ENCODE measurements around the gene CHRM4. TPM values are rescaled to one million over a fixed set of nuclear protein-coding genes. Genes with fewer than 3 reads are reported as not detected.

Gene CHRM4
- total and polyA plus RNA-seq, 2 of the 13 experiments (the other 11 are each of a cell fraction or from before 2014, with no cell fraction given): 0.13 to 0.21 TPM

GRCh38 chr11:46364791-46365190 lies 26.8 kb downstream of the CHRM4 start:
- no peak for FAIRE-seq
- no peak for ATAC-seq
- H3K9me3 ChIP-seq (ENCODE audit: low read length): no peaks in the 10 kb centered on the region
- no peak overlapping the region for H3K9ac ChIP-seq (ENCODE audit: insufficient read depth, low read depth, low read length)
- no peak for DNase-seq (ENCODE audit: low spot score)
- no TSS peak for BruUV-seq (replicated peaks)
- no peak overlapping the region for H3K4me3 ChIP-seq (replicated peaks in 1 of 3; ENCODE audit: insufficient read depth in 1 of 3, low read depth in 2 of 3, low read length in 3 of 3)
- no peak overlapping the region for H3K27ac ChIP-seq (ENCODE audit: extremely low read length, insufficient read depth, low read length)
- peaks cover 18% of the 10 kb centered on the region for H3K4me1 ChIP-seq (ENCODE audit: insufficient read depth, low read length)
- intact Hi-C loops (cut with micrococcal nuclease; ENCODE audit: unreplicated experiment): no loop called here
- no peaks in the 10 kb centered on the region for H3K27me3 ChIP-seq (ENCODE audit: control insufficient read depth in 1 of 2, insufficient read depth in 2 of 2, low read length in 2 of 2)
- H3K36me3 ChIP-seq (replicated peaks in 1 of 2; ENCODE audit: control insufficient read depth in 1 of 2, insufficient read depth in 2 of 2, low read length in 2 of 2): peaks cover 0 to 10% of the 10 kb centered on the region in 2 experiments; a peak in 2 of 5 replicates
- H3K4me2 ChIP-seq (ENCODE audit: low read depth, low read length): no peak overlapping the region
- ChIA-PET POLR2A (interaction anchor here (0.8 kb wide), 1 partner anchor 14 kb away, joined by 3 read pairs; no protein-coding TSS in a partner anchor), CTCF (ENCODE audit: low intra/inter-chr PET ratio, low total read pairs) (no interaction called here)
- in situ Hi-C loops (cut with HindIII; ENCODE audit: extremely low pct_ligation_motif_present, low pct_unique_long_range_greater_than_20kb): no loop called here
- H4K20me1 ChIP-seq (ENCODE audit: insufficient read depth, low read length): no peaks in the 10 kb centered on the region
- WGBS (ENCODE audit: low lambda C conversion rate): 75% methylated on average over 2 of the region's 3 CpGs
- TF ChIP-seq HNRNPL (IDR thresholded peaks at IDR 0.05; ENCODE audit: low read depth, low read length) (0 out of 2 replicates have a peak, but pooled peaks have one; percentile 28), ZNF569 (CRISPR knock-in tag; IDR thresholded peaks at IDR 0.05; ENCODE audit: borderline replicate concordance) (no peak), SIN3B (IDR thresholded peaks at IDR 0.05; ENCODE audit: low read length) (no peak)
- no peaks in the 10 kb centered on the region for H3K79me2 ChIP-seq (ENCODE audit: insufficient read depth, low read length)
- H2AFZ ChIP-seq (ENCODE audit: low read length): no peak overlapping the region

GRCh38 chr11:46364056-46364455 lies 27.5 kb downstream of the CHRM4 start:
- POLR2A ChIA-PET: no interaction called here
- peaks cover 0 to 10% of the 10 kb centered on the region in 2 experiments; a peak in 2 of 5 replicates for H3K36me3 ChIP-seq (replicated peaks in 1 of 2; ENCODE audit: control insufficient read depth in 1 of 2, insufficient read depth in 2 of 2, low read length in 2 of 2)
- WGBS (ENCODE audit: low lambda C conversion rate): 96% methylated on average over 7 of the region's 9 CpGs
- no peak for ATAC-seq
- CTCF ChIA-PET (ENCODE audit: low intra/inter-chr PET ratio, low total read pairs): no interaction called here
- FAIRE-seq: no peak
- no peaks in the 10 kb centered on the region for H3K9me3 ChIP-seq (ENCODE audit: low read length)
- H3K27me3 ChIP-seq (ENCODE audit: control insufficient read depth in 1 of 2, insufficient read depth in 2 of 2, low read length in 2 of 2): no peaks in the 10 kb centered on the region
- no peak overlapping the region for H3K4me2 ChIP-seq (ENCODE audit: low read depth, low read length)
- DNase-seq (ENCODE audit: low spot score): no peak
- no peaks in the 10 kb centered on the region for H3K79me2 ChIP-seq (ENCODE audit: insufficient read depth, low read length)
- in situ Hi-C loops (cut with HindIII; ENCODE audit: extremely low pct_ligation_motif_present, low pct_unique_long_range_greater_than_20kb): no loop called here
- TF ChIP-seq TCF12 (IDR thresholded peaks at IDR 0.05) (no peak), TCF12 (CRISPR knock-in tag; IDR thresholded peaks at IDR 0.05) (no peak), PAF1 (CRISPR knock-in tag; IDR thresholded peaks at IDR 0.05) (no peak), IKZF5 (CRISPR knock-in tag; IDR thresholded peaks at IDR 0.05) (no peak), ZBTB7A (CRISPR knock-in tag; IDR thresholded peaks at IDR 0.05) (no peak)
- no TSS peak for BruUV-seq (replicated peaks)
- no peak overlapping the region for H2AFZ ChIP-seq (ENCODE audit: low read length)
- H3K4me1 ChIP-seq (ENCODE audit: insufficient read depth, low read length): peaks cover 15% of the 10 kb centered on the region
- H4K20me1 ChIP-seq (ENCODE audit: insufficient read depth, low read length): no peaks in the 10 kb centered on the region
- no peak overlapping the region for H3K4me3 ChIP-seq (replicated peaks in 1 of 3; ENCODE audit: insufficient read depth in 1 of 3, low read depth in 2 of 3, low read length in 3 of 3)
- intact Hi-C loops (cut with micrococcal nuclease; ENCODE audit: unreplicated experiment): no loop called here
- no peak overlapping the region for H3K27ac ChIP-seq (ENCODE audit: extremely low read length, insufficient read depth, low read length)
- H3K9ac ChIP-seq (ENCODE audit: insufficient read depth, low read depth, low read length): no peak overlapping the region
